ENCODE results near the gene TSG101. TPM values are rescaled to one million over a fixed set of nuclear protein-coding genes. Genes with fewer than 3 reads are reported as not detected.

TSG101 gene
- total RNA-seq, 1 donor from 2014 or later: 54.4 TPM

GRCh38 chr11:18492888-18493287 is 33.9 kb downstream of the TSG101 start:
- DNase-seq (ENCODE audit: low spot score): no peak

GRCh38 chr11:18491924-18492323 is 34.8 kb downstream of the TSG101 start:
- DNase-seq (ENCODE audit: low spot score): no peak

GRCh38 chr11:18490736-18491485 is 35.8 kb downstream of the TSG101 start:
- DNase-seq (ENCODE audit: low spot score): no peak

GRCh38 chr11:18490319-18490718 is 36.4 kb downstream of the TSG101 start:
- no peak for DNase-seq (ENCODE audit: low spot score)

- DNase-seq (ENCODE audit: low spot score): no peak
These were observed 40.7 kb downstream of the TSG101 start for GRCh38 chr11:18485913-18486528.

GRCh38 chr11:18479063-18479462 is 47.7 kb downstream of the TSG101 start:
- DNase-seq (ENCODE audit: low spot score): no peak

- DNase-seq (ENCODE audit: low spot score): no peak
These were observed 54.2 kb downstream of the TSG101 start for GRCh38 chr11:18472587-18472986.

GRCh38 chr11:18471995-18472394 is 54.7 kb downstream of the TSG101 start:
- no peak for DNase-seq (ENCODE audit: low spot score)

- no peak for DNase-seq (ENCODE audit: low spot score)
These were observed 57.8 kb downstream of the TSG101 start for GRCh38 chr11:18468961-18469360.

- no peak for DNase-seq (ENCODE audit: low spot score)
These were observed 58.7 kb downstream of the TSG101 start for GRCh38 chr11:18468059-18468458.

- DNase-seq (ENCODE audit: low spot score): no peak
These were observed 60.3 kb downstream of the TSG101 start for GRCh38 chr11:18466402-18466801.

- DNase-seq (ENCODE audit: low spot score): no peak
These were observed 63.3 kb downstream of the TSG101 start for GRCh38 chr11:18463439-18463838.

GRCh38 chr11:18461909-18462308 is 64.8 kb downstream of the TSG101 start:
- DNase-seq (ENCODE audit: low spot score): no peak

GRCh38 chr11:18459634-18460033 is 67.1 kb downstream of the TSG101 start:
- no peak for DNase-seq (ENCODE audit: low spot score)

GRCh38 chr11:18457450-18457849 is 69.3 kb downstream of the TSG101 start:
- DNase-seq (ENCODE audit: low spot score): peak; percentile 11

- DNase-seq (ENCODE audit: low spot score): no peak
These were observed 70.9 kb downstream of the TSG101 start, which contains the start of gene LDHAL6A for GRCh38 chr11:18455686-18456372. Gene LDHAL6A (plus strand): TSS chr11:18455856. CDS start chr11:18456681, 825 bp downstream.

- DNase-seq (ENCODE audit: low spot score): no peak
These were observed 73.8 kb downstream of the TSG101 start for GRCh38 chr11:18452927-18453326.

GRCh38 chr11:18449251-18449650 is 77.5 kb downstream of the TSG101 start:
- DNase-seq (ENCODE audit: low spot score): no peak

GRCh38 chr11:18438691-18439090 is 88.1 kb downstream of the TSG101 start:
- no peak for DNase-seq (ENCODE audit: low spot score)
